Breast epithelium (tissue), 3 donors: ENCODE measurements around the gene SLC39A11.

Experiments used
- CTCF ChIP-seq, 3 donors: fragments of 450-650 bp; IDR thresholded peaks; one replicate each; pipeline ENCODE4 v1.5.1; 2016 to 2017; ENCODE audit warnings: antibody characterized with exemption in 3 of 3, mild to moderate bottlenecking in 3 of 3, moderate library complexity in 3 of 3
- POLR2A ChIP-seq: fragments of 450-650 bp; IDR thresholded peaks from one replicate; pipeline ENCODE4 v1.6.1; 2016; ENCODE audit warnings: antibody characterized with exemption, mild to moderate bottlenecking, moderate library complexity

- TF ChIP-seq CTCF (IDR thresholded peaks at IDR 0.05), result no peak
- TF ChIP-seq POLR2A, result no peak
Measured at GRCh38 chr17:73018599-73018998, 73.9 kb downstream of the SLC39A11 start.
